Activated naive CD8-positive, alpha-beta T cell treated with anti-CD3 and anti-CD28 coated beads, Interleukin-2, amount 10 ng/mL, durations not matched to agents 7 days and 5 days (primary cell): ENCODE measurements around the gene NR0B1. TPM values are rescaled to one million over a fixed set of nuclear protein-coding genes. Genes with fewer than 3 reads are reported as not detected.

Experiments
- total RNA-seq, 2 experiments: library from RNA; stranded (reverse); gene quantifications; one replicate each; pipeline ENCODE4 v1.2.3, GENCODE V29; 2021

Gene NR0B1
- total RNA-seq, 2 experiments from 2014 or later, result not detected

Other genes with a start within 250 kb of the NR0B1 start
- gene MAGEB2, start 93.8 kb downstream of the NR0B1 start, total RNA-seq, result not detected
- not detected for gene MAGEB3, start 78.7 kb downstream of the NR0B1 start, total RNA-seq
- gene MAGEB4, start 67.4 kb downstream of the NR0B1 start, total RNA-seq, result not detected
- gene MAGEB1, start 62.2 kb downstream of the NR0B1 start, total RNA-seq, result not detected